Measurements from ENCODE around the gene PRC1.

GRCh38 chr15:90934256-90934948 is 59.9 kb downstream of the PRC1 start:
- peak; percentile 65 to 89 (median 80) for TF ChIP-seq CTCF (IDR thresholded peaks at IDR 0.05)
- TF ChIP-seq POLR2AphosphoS5 (IDR thresholded peaks at IDR 0.05): no peak

Data from prostate gland (tissue), 2 donors.